GM12878 (cell line): ENCODE results near the gene RASAL1. TPM values are rescaled to one million over a fixed set of nuclear protein-coding genes. Genes with fewer than 3 reads are reported as not detected.

ENCODE experiments used
- ATAC-seq: fragments of 200-7000 bp; cut with Tn5 transposase; 3 replicates; pipeline ENCODE4 v1.9.1; 2020; ENCODE audit warnings: mild to moderate bottlenecking, moderate library complexity
- BruUV-seq: library from RNA; stranded (reverse); fragments of 400-500 nt; replicated peaks from 2 replicates; lab custom pipeline; 2021; lab: Mats Ljungman, UMichigan
- CTCF ChIA-PET: fragments of 300-600 bp; sonication (Branson Sonifier 250); formaldehyde crosslinking; extraction: SDS; loops from one replicate; lab custom pipeline; 2021; ENCODE audit warnings: inconsistent platforms; lab: Yijun Ruan, JAX
- POLR2A ChIA-PET: fragments of 350-600 bp; formaldehyde crosslinking; extraction: SDS; loops from one replicate; lab custom pipeline; 2021; ENCODE audit warnings: inconsistent platforms; lab: Charles Lee
- RAD21 ChIA-PET: fragments of 300-600 bp; sonication (Branson Sonifier 250); formaldehyde crosslinking; loops from one replicate; lab custom pipeline; 2023; ENCODE audit warnings: antibody characterized with exemption; ENCODE audit not compliant: unreplicated experiment; lab: Charles Lee
- SMC1A ChIA-PET: fragments of 300-600 bp; sonication (Branson Sonifier 250); formaldehyde crosslinking; loops from one replicate; lab custom pipeline; 2023; ENCODE audit not compliant: unreplicated experiment, uncharacterized antibody; lab: Charles Lee
- DNase-seq: peaks from one replicate; pipeline ENCODE4 v3.0.0-alpha.2; 2011; ENCODE audit warnings: low read depth, low spot score
- FAIRE-seq: peaks from 3 replicates; lab custom pipeline; 2011; peaks lifted over from hg19 to GRCh38; lab: Jason Lieb, UNC
- H2AFZ ChIP-seq: 2 replicates; pipeline ENCODE4 v1.6.0; 2011; ENCODE audit warnings: low read depth, low read length, control low read depth; ENCODE audit not compliant: control insufficient read depth
- H3K27ac ChIP-seq: 2 replicates; pipeline ENCODE4 v1.5.1; 2011; ENCODE audit warnings: control low read depth; ENCODE audit not compliant: control insufficient read depth, insufficient read depth
- H3K27me3 ChIP-seq, 2 experiments: replicated peaks in 1 of 2; 2 replicates each; pipeline versions ENCODE4 v1.6.0 to v1.6.1; 2011; ENCODE audit warnings: low read length in 1 of 2; ENCODE audit not compliant: control insufficient read depth in 2 of 2, insufficient read depth in 2 of 2
- H3K36me3 ChIP-seq, 2 experiments: 2 replicates each; pipeline ENCODE4 v1.5.1; 2011; ENCODE audit warnings: low read length in 1 of 2; ENCODE audit not compliant: control insufficient read depth in 2 of 2, insufficient read depth in 2 of 2
- H3K4me1 ChIP-seq: 2 replicates; pipeline ENCODE4 v1.6.1; 2011; ENCODE audit warnings: mild to moderate bottlenecking, low read length, moderate library complexity, mixed read lengths; ENCODE audit not compliant: control insufficient read depth, insufficient read depth
- H3K4me2 ChIP-seq: 2 replicates; pipeline ENCODE4 v1.6.0; 2011; ENCODE audit warnings: control low read depth; ENCODE audit not compliant: control insufficient read depth, insufficient read depth
- H3K4me3 ChIP-seq: fragments of 200-600 bp; sonication (generic); 2 replicates; pipeline ENCODE4 v1.5.1; 2016
- H3K79me2 ChIP-seq: 2 replicates; pipeline ENCODE4 v1.6.0; 2011; ENCODE audit warnings: low read length; ENCODE audit not compliant: control insufficient read depth, insufficient read depth
- H3K9ac ChIP-seq: 2 replicates; pipeline ENCODE4 v1.8.0; 2011; ENCODE audit warnings: low read length, control low read depth, mixed read lengths; ENCODE audit not compliant: control insufficient read depth, insufficient read depth
- H3K9me3 ChIP-seq: replicated peaks from 3 replicates; pipeline ENCODE4 v1.5.1; 2011; ENCODE audit warnings: mild to moderate bottlenecking, low read length; ENCODE audit not compliant: control insufficient read depth, insufficient read depth
- H4K20me1 ChIP-seq: 2 replicates; pipeline ENCODE4 v1.6.0; 2011; ENCODE audit not compliant: control insufficient read depth, insufficient read depth
- KDM1A ChIP-seq: fragments of 200-600 bp; sonication (generic); IDR thresholded peaks from 2 replicates; pipeline ENCODE4 v1.6.1; 2016; ENCODE audit warnings: borderline replicate concordance
- NKRF ChIP-seq: fragments of 450-650 bp; conservative IDR thresholded peaks from 2 replicates; pipeline ENCODE4 v1.6.1; 2017; ENCODE audit warnings: mild to moderate bottlenecking, moderate library complexity
- WGBS: methylation state at CpG from one replicate; pipeline ENCODE4 v1.1.6; 2016; ENCODE audit warnings: low lambda C conversion rate; ENCODE audit not compliant: insufficient replicate concordance, insufficient coverage; ENCODE audit errors: missing lambda C conversion rate; 5-methylcytosine and 5-hydroxymethylcytosine counted together
- in situ Hi-C: fragments of 300-500 bp; cut with MboI; formaldehyde crosslinking; loops from 9 replicates; pipeline ENCODE4 v1.14.3; 2018; ENCODE audit warnings: mixed read lengths
- intact Hi-C: fragments of 100-400 bp; cut with micrococcal nuclease; formaldehyde crosslinking; loops from one replicate; pipeline ENCODE4 v1.14.2; 2022; ENCODE audit not compliant: unreplicated experiment
- polyA plus RNA-seq, 11 experiments: library from polyadenylated mRNA; depleted of rRNA in 4 of 11; unstranded in 6 of 11; stranded (reverse) in 5 of 11; fragments of >200 nt; fragmentation: Nextera tagmentation in 4 of 11; fragmentation: Illumina TruSeq in 1 of 11; extraction: Ambion mirVana in 4 of 11; extraction: Trizol in 1 of 11; gene quantifications; 1 replicate in 1 of 11; 2 replicates in 10 of 11; pipeline versions ENCODE4 v1.2.1 to v1.2.3, GENCODE V29; 2011 to 2016; ENCODE audit warnings: inconsistent platforms in 2 of 11, missing spikeins in 2 of 11, low read depth in 1 of 11
- total RNA-seq, 4 experiments: library from RNA; depleted of rRNA in 3 of 4; stranded (reverse); fragments of >200 nt in 3 of 4; fragmentation: Illumina TruSeq in 1 of 4; extraction: Trizol in 1 of 4; gene quantifications; 2 replicates each; pipeline versions ENCODE4 v1.2.1 to v1.2.3, GENCODE V29; 2013 to 2021

RASAL1 gene
- total and polyA plus RNA-seq, 10 of the 15 experiments (the other 5 are each of a cell fraction or from before 2014, with no cell fraction given): 0.12 to 1.0 (median 0.52) TPM; not detected in 6

GRCh38 chr12:113140706-113141105, 5.1 kb upstream of the RASAL1 start:
- no peak for ATAC-seq
- no peak overlapping the region for H3K9ac ChIP-seq
- H3K9me3 ChIP-seq: no peaks in the 10 kb centered on the region
- no peaks in the 10 kb centered on the region for H3K36me3 ChIP-seq
- no peak overlapping the region for H3K4me2 ChIP-seq
- H3K27me3 ChIP-seq: no peaks in the 10 kb centered on the region
- FAIRE-seq: no peak
- H4K20me1 ChIP-seq: no peaks in the 10 kb centered on the region
- ChIA-PET POLR2A (interaction anchor here (0.7 kb wide), 1 partner anchor 33 kb away, joined by 3 read pairs; no protein-coding TSS in a partner anchor), CTCF (interaction anchor here (0.6 kb wide), 1 partner anchor 79 kb away, joined by 4 read pairs; no protein-coding TSS in a partner anchor), SMC1A (no interaction called here), RAD21 (interaction anchor here (0.6 to 0.7 kb wide), 3 partner anchors 33 to 1327 kb away, joined by 3 to 4 read pairs (median 3); no protein-coding TSS in a partner anchor)
- in situ Hi-C loops: no loop called here
- 63% methylated on average over 7 of the region's 7 CpGs for WGBS
- no peak overlapping the region for H3K4me3 ChIP-seq
- no peak overlapping the region for H3K27ac ChIP-seq
- intact Hi-C loops: no loop called here
- BruUV-seq: no TSS peak
- no peak overlapping the region for H2AFZ ChIP-seq
- H3K79me2 ChIP-seq: no peaks in the 10 kb centered on the region
- no peaks in the 10 kb centered on the region; the same call in 1 of the 2 replicates for H3K4me1 ChIP-seq
- no peak for TF ChIP-seq NKRF
- DNase-seq: no peak

GRCh38 chr12:113138826-113139225, 3.3 kb upstream of the RASAL1 start:
- FAIRE-seq (no peak), ATAC-seq (no peak), DNase-seq (no peak)
- intact Hi-C loops: no loop called here
- Histone ChIP-seq H3K9ac (no peak overlapping the region), H2AFZ (no peak overlapping the region), H3K4me3 (no peak overlapping the region), H3K27me3 (no peaks in the 10 kb centered on the region; a peak in 2 of 4 replicates), H3K79me2 (no peaks in the 10 kb centered on the region), H3K27ac (no peak overlapping the region), H3K36me3 (no peaks in the 10 kb centered on the region), H3K4me2 (no peak overlapping the region), H4K20me1 (no peaks in the 10 kb centered on the region), H3K4me1 (no peaks in the 10 kb centered on the region; the same call in 1 of the 2 replicates), H3K9me3 (no peaks in the 10 kb centered on the region)
- in situ Hi-C loops: no loop called here
- WGBS: 20% methylated on average over 3 of the region's 3 CpGs
- RAD21 ChIA-PET: no interaction called here
- CTCF ChIA-PET: interaction anchor here (1.1 to 2.2 kb wide), 3 partner anchors 11 to 31 kb away, joined by 4 to 10 read pairs (median 5); no protein-coding TSS in a partner anchor
- SMC1A ChIA-PET: interaction anchor here (1.4 to 1.7 kb wide), 3 partner anchors 9 to 90 kb away, joined by 3 to 6 read pairs (median 6); no protein-coding TSS in a partner anchor
- POLR2A ChIA-PET: no interaction called here
- no peak for TF ChIP-seq KDM1A
- BruUV-seq: no TSS peak
